GM21381 (cell line): Measurements from ENCODE around the gene ALDH16A1.
"Not testable (repeated sequence)": the region's sequence is repeated elsewhere in the genome, so short reads cannot be mapped to it uniquely, and the experiment has no call there.

Source experiments
- ATAC-seq: cut with Tn5 transposase; IDR thresholded peaks from one replicate; pipeline ENCODE4 v1.9.1; 2021; ENCODE audit warnings: mild to moderate bottlenecking, moderate library complexity; ENCODE audit not compliant: unreplicated experiment

Gene ALDH16A1

DNA sequence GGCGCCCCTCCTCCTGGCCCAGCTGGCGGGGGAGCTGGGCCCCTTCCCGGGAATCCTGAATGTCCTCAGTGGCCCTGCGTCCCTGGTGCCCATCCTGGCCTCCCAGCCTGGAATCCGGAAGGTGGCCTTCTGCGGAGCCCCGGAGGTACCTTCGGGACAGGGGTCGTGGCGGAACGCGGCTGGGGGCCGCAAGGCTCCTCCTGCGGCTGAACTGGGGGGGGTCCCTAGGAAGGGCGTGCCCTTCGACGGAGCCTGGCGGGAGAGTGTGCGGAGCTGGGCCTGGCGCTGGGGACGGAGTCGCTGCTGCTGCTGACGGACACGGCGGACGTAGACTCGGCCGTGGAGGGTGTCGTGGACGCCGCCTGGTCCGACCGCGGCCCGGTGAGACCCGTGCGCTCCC, 8.6 kb downstream of the ALDH16A1 start:
- ATAC-seq = no peak

- ATAC-seq = no peak
These were observed 9.5 kb downstream of the ALDH16A1 start for GRCh38 chr19:49462492-49462891.

GRCh38 chr19:49463960-49464740, 11.1 kb downstream of the ALDH16A1 start:
- no peak for ATAC-seq

- no peak for ATAC-seq
These were observed 12.3 kb downstream of the ALDH16A1 start for GRCh38 chr19:49465371-49465770.

DNA sequence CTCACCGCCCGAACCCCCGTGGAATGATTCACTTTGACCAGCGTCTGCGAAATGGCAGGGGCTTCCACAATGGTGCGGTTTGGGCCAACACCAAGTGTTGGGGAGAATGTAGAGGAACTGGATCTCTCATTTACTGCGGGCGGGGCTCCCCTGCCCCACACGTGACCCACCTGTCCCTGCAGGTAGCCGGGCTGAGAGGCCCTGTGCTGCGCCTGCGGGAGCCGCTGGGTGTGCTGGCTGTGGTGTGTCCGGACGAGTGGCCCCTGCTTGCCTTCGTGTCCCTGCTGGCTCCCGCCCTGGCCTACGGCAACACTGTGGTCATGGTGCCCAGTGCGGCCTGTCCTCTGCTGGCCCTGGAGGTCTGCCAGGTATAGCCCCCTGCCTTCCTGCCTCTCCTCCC, 15.2 kb downstream of the ALDH16A1 start:
- no peak for ATAC-seq

GRCh38 chr19:49468746-49469447, 15.9 kb downstream of the ALDH16A1 start:
- peak; percentile 57 for ATAC-seq

DNA sequence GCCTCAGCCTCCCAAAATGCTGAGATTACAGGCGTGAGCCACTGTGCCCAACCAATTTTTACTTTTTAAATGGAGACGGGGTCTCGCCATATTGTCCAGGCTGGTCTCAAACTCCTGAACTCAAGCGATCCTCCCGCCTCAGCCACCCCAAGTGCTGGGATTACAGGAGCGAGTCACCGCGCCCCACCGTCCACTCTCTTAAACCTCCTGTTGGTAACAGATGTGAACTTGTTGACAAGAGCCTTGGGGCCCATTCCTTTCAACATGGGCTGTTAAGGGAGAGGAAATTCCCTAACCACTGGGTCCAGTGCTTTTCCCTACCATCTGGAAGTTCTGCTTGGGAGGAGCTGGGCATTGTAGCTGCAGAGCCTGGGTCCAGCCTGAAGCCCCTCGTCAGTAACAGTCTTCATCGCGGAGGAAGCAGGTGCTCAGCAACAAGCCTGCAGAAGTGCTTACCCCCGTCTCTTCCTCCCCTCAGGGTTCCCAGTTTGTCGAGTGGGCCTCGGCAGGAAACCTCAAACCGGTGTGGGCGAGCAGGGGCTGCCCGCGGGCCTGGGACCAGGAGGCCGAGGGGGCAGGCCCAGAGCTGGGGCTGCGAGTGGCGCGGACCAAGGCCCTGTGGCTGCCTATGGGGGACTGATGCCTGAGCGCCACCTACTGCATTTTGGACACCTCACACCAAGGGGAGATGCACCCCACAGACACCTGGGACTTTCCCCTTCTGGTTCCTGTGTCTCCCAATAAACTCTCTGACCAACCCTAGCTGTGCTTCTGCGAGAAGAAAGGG, 17.0 kb downstream of the ALDH16A1 start:
- peak; percentile 45 for ATAC-seq

DNA sequence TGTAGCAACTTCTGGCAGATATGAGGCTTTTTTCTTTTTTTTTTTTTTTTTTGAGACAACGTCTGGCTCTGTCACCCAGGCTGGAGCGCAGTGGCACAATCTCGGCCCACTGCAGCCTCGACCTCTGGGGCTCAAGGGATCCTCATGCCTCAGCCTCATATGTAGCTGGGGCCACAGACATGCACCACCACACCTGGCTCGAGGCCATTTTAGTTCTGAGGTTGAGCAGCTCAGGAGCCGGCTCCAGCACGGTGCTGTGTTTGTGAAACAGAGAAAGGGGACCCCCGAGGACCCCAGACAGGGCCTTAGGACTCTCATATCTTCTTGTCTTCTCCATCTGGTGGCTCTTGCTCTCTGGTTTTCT, 17.6 kb downstream of the ALDH16A1 start:
- no peak for ATAC-seq

GRCh38 chr19:49472936-49473335, 19.9 kb downstream of the ALDH16A1 start:
- no peak for ATAC-seq

DNA sequence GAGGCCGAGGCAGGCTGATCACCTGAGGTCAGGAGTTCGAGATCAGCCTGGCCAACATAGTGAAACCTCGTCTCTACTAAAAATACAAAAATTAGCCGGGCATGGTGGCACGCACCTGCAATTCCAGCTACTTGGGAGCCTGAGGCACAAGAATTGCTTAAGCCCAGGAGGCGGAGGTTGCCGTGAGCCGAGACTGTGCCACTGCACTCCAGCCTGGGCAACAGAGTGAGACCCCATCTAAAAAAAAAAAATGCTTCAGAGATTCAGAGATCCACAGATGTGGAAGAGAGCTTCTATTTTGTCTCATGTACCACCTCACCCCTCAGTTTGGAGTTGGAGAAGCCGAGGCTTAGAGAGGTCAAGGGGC, 20.5 kb downstream of the ALDH16A1 start:
- not testable (repeated sequence) for ATAC-seq

DNA sequence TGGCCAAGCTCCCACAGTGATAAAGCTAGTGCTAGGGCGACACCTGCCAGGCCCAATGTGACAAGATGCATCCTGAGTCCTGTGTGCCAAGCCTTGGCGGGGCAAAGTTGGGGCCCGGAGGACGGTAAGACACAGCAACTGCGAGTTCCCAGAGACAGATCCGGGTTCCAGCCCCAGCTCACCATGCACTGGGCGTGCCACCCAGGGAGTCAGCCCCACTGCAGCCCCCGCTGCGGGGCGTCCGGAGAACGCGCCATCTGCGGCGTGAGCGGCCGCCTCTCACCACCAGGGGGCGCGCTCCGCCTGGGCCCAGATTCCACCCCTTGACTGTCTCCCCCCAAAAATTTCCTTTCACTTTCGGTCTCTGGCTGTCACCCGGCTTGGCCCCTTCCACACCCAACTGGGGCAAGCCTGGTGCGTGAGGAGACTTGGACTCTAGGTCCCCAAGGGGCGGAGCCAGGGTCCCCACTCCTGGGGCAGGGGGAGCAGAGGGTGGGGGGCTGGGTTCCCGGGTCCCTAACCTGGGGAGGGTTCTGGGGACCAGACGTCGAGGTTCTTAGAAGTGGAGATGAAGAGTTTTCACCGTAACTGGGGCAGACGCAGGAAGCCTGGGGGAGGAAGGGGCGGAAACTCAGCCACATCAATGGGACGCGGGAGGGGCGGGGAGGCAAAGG, 21.0 kb downstream of the ALDH16A1 start, which contains the start of gene FLT3LG:
Gene FLT3LG, plus strand, starts transcription at position 348 of the 674 bp plus-strand sequence. CDS start 425 bp downstream, outside the sequence.
- peak; percentile 61 for ATAC-seq

- ATAC-seq = no peak
These were observed 21.5 kb downstream of the ALDH16A1 start for GRCh38 chr19:49474542-49474924.

- no peak for ATAC-seq
These were observed 22.3 kb downstream of the ALDH16A1 start for GRCh38 chr19:49475191-49475917.

- no peak for ATAC-seq
These were observed 23.2 kb downstream of the ALDH16A1 start for GRCh38 chr19:49475995-49476880.

DNA sequence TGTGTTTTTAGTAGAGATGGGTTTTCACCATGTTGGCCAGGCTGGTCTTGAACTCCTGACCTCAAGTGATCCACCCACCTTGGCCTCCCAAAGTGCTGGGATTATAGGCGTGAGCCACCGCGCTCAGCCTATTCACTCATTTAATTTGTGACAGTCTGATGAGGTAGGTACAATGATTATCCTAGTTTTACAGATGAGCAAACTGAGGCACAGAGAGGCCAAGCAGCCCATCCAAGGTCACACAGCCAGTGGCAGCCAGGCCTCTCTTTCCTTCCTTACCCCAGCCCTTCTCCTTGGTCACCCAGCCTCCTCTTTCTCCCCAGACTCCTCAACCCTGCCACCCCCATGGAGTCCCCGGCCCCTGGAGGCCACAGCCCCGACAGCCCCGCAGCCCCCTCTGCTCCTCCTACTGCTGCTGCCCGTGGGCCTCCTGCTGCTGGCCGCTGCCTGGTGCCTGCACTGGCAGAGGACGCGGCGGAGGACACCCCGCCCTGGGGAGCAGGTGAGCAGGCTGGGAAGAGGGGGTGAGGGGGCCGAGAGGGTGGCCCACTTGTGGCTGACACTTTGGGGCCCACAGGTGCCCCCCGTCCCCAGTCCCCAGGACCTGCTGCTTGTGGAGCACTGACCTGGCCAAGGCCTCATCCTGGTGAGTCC, 27.1 kb downstream of the ALDH16A1 start:
- no peak for ATAC-seq

DNA sequence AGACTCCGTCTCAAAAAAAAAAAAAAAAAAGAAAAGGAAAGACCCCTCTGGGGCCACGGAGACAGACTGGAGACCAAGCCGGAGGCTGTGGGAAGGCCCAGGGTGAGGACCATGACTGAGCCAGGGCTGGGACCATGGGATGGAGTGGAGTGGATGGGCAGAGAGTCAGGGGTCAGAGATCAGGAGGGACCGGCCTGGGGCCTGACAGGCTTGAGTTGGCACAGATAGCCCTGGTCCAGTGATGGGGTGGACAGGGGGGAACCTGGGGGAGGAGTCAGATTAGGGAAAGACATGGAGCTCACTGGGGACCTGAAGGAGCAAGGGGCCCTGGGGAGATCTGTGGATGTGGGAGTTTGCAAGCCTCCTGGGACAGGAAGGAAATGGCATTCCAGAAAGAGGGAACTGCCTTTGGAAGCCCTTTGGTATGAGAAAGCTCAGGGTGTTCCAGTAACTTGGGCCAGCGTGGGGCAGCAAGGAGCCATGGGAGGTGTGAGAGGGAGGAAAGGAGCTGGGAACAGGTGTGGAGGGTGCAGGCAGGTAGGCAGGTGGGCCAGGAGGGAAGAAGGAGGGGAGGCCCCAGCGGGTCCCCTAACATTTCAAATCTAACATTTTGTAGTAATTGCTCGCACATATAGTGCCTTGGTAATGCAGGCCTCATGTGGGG, 28.1 kb downstream of the ALDH16A1 start:
- ATAC-seq = no peak

DNA sequence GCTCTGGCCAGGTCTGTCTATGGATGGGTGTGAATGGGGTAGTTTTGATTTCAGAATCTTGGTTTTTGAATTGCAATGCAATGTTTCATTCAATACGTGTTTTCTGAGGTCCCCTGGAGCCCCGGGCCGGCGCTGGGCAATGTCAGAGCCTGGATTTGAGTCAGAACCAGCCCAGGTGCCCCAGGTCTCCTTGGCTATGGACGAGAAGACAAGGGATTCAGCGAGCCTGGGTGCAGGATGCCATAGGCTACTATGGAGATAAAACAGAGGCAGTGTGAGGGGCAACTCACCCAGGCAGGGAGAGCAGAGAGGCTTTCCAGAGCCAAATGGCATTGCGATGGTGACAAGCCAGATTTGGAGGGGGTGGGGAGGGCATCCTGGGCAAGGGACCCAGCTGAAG, 33.2 kb downstream of the ALDH16A1 start:
- no peak for ATAC-seq

DNA sequence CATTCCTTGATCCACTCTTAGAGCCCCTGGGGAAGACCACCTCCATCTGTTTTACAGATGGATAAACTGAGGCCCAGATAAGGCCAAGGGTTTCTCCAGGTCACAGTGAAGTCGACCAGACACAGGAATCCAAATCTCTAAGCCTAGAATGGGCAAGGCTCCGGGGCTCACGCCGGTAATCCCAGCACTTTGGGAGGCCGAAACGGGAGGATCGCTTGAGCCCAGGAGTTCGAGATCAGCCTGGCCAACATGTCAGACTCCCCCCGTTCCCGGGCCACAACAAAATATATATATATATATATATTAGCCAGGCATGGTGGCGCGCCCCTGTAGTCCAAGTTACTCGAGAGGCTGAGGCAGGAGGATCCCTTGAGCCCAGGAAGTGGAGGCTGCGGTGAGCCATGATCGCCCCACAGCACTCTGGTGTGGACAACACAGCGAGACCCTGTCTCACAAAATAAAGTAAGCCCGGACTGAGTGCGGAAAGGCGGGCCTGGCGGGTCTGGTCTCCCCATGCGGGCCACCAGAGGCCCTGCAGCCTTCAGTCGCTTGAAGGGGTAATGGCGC, 33.8 kb downstream of the ALDH16A1 start:
- ATAC-seq = no peak
